GM19467 (cell line): Measurements from ENCODE around the gene CST4.
"Not testable (repeated sequence)": the region's sequence is repeated elsewhere in the genome, so short reads cannot be mapped to it uniquely, and the experiment has no call there.

Experiments
- ATAC-seq: cut with Tn5 transposase; IDR thresholded peaks from one replicate; pipeline ENCODE4 v1.9.1; 2021; ENCODE audit warnings: mild to moderate bottlenecking, moderate library complexity; ENCODE audit not compliant: unreplicated experiment

Gene CST4

GRCh38 chr20:23663180-23663579 lies 25.7 kb downstream of the CST4 start:
- no peak for ATAC-seq

GRCh38 chr20:23662276-23662870 lies 26.5 kb downstream of the CST4 start:
- ATAC-seq = no peak

GRCh38 chr20:23661002-23661429 lies 27.8 kb downstream of the CST4 start:
- no peak for ATAC-seq

- ATAC-seq = no peak
Observed at GRCh38 chr20:23659989-23660837, 28.6 kb downstream of the CST4 start.

- not testable (repeated sequence) for ATAC-seq
Observed at GRCh38 chr20:23659610-23659988, 29.2 kb downstream of the CST4 start.

GRCh38 chr20:23658989-23659609 lies 29.7 kb downstream of the CST4 start:
- no peak for ATAC-seq

- ATAC-seq = no peak
Observed at GRCh38 chr20:23658336-23658735, 30.5 kb downstream of the CST4 start.

GRCh38 chr20:23657202-23657601 lies 31.6 kb downstream of the CST4 start:
- no peak for ATAC-seq

- ATAC-seq = no peak
Observed at GRCh38 chr20:23656372-23656771, 32.5 kb downstream of the CST4 start.

- no peak for ATAC-seq
Observed at GRCh38 chr20:23655491-23656211, 33.2 kb downstream of the CST4 start.

- ATAC-seq = no peak
Observed at GRCh38 chr20:23654717-23655116, 34.1 kb downstream of the CST4 start.

- ATAC-seq = no peak
Observed at GRCh38 chr20:23654000-23654399, 34.8 kb downstream of the CST4 start.

GRCh38 chr20:23653400-23653938 lies 35.4 kb downstream of the CST4 start:
- no peak for ATAC-seq

- no peak for ATAC-seq
Observed at GRCh38 chr20:23652926-23653325, 35.9 kb downstream of the CST4 start.

GRCh38 chr20:23652371-23652770 lies 36.5 kb downstream of the CST4 start:
- no peak for ATAC-seq

GRCh38 chr20:23651117-23651516 lies 37.7 kb downstream of the CST4 start:
- ATAC-seq = no peak

- ATAC-seq = no peak
Observed at GRCh38 chr20:23649830-23650417, 38.9 kb downstream of the CST4 start.

- ATAC-seq = no peak
Observed at GRCh38 chr20:23649242-23649641, 39.6 kb downstream of the CST4 start.

GRCh38 chr20:23647346-23647745 lies 41.5 kb downstream of the CST4 start:
- no peak for ATAC-seq

GRCh38 chr20:23646106-23646873 lies 42.5 kb downstream of the CST4 start:
- ATAC-seq = no peak
